GM12878 (cell line): ENCODE measurements around the gene PCDHGA4.
A peak's percentile ranks its signal among the peaks of the same experiment; 100 is the strongest.

Experiments used
- CTCF ChIP-seq, 3 experiments: IDR thresholded peaks in 2 of 3; conservative IDR thresholded peaks in 1 of 3; 2 replicates each; pipeline ENCODE4 v1.5.1; 2011; ENCODE audit warnings: low read depth in 3 of 3, low read length in 3 of 3, mild to moderate bottlenecking in 3 of 3, control low read depth in 2 of 3, moderate library complexity in 2 of 3, inconsistent platforms in 1 of 3, mixed read lengths in 1 of 3; ENCODE audit not compliant: control insufficient read depth in 2 of 3, insufficient read depth in 1 of 3; ENCODE audit errors: extremely low read depth in 1 of 3
- MXI1 ChIP-seq: fragments of 150-350 bp; IDR thresholded peaks from 2 replicates; pipeline ENCODE4 v1.6.1; 2011; ENCODE audit warnings: low read depth, mild to moderate bottlenecking, inconsistent platforms, low read length, improper control_type of control experiment
- NFYB ChIP-seq: IDR thresholded peaks from 2 replicates; pipeline ENCODE4 v1.6.1; 2011; ENCODE audit warnings: low read depth, mild to moderate bottlenecking, low read length, improper control_type of control experiment, moderate library complexity; ENCODE audit not compliant: insufficient read depth
- ZZZ3 ChIP-seq: IDR thresholded peaks from 2 replicates; pipeline ENCODE4 v1.6.1; 2011; ENCODE audit warnings: low read depth; ENCODE audit not compliant: control insufficient read depth, insufficient read length

- TF ChIP-seq MXI1 (no peak), ZZZ3 (no peak), NFYB (no peak), CTCF (IDR thresholded peaks at IDR 0.05 in 2 of 3, conservative IDR thresholded peaks at IDR 0.05 in 1 of 3; ENCODE audit: control insufficient read depth in 2 of 3, extremely low read depth in 1 of 3, insufficient read depth in 1 of 3, low read depth in 3 of 3, low read length in 3 of 3) (peak; percentile 38 to 72 (median 43))
Observed at GRCh38 chr5:141369994-141370848, 15.4 kb downstream of the PCDHGA4 start, which contains the start of gene PCDHGB3.
